GM10266 (cell line): ENCODE results near the gene TSR1.

ENCODE experiments used
- DNase-seq: peaks from one replicate; pipeline ENCODE4 v3.0.0; 2012; ENCODE audit errors: extremely low spot score
- CTCF ChIP-seq: IDR thresholded peaks from 2 replicates; pipeline ENCODE4 v1.5.1; 2012; ENCODE audit warnings: mild to moderate bottlenecking, low read depth; ENCODE audit not compliant: control insufficient read depth, insufficient read depth; ENCODE audit errors: missing control alignments

TSR1 gene

GRCh38 chr17:2283302-2283701 lies 53.0 kb downstream of the TSR1 start:
- no peak for DNase-seq
- no peak for TF ChIP-seq CTCF

- peak; percentile 56 for DNase-seq
- TF ChIP-seq CTCF = peak; percentile 53
Observed at GRCh38 chr17:2282297-2282873, 53.9 kb downstream of the TSR1 start.

GRCh38 chr17:2279707-2280106 lies 56.5 kb downstream of the TSR1 start:
- no peak for DNase-seq
- TF ChIP-seq CTCF = no peak

- TF ChIP-seq CTCF = no peak
- DNase-seq = no peak
Observed at GRCh38 chr17:2277429-2278170, 58.7 kb downstream of the TSR1 start.

GRCh38 chr17:2275722-2276121 lies 60.5 kb downstream of the TSR1 start:
- no peak for DNase-seq
- TF ChIP-seq CTCF = no peak

DNA sequence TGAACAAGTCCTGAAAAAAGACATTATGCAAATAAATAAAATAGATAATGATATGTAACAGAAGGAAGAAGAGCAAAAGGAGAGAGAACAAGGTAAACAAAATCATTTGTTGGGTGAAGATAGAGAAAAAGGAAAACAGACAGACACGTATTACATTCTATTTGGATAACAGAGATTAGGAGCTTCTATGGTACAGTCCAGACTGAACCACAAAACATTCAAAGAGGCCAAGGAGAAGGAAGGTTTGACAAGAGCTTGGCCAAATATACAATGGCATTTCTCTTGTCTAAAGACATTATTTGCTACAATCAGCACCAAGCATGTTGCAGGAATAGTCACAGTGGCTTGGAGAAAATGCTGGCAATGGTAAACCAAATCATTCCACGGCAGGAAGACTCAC lies 61.8 kb downstream of the TSR1 start:
- TF ChIP-seq CTCF = no peak
- DNase-seq = no peak
